ENCODE measurements around the gene CRB3.

The CRB3 gene

DNA sequence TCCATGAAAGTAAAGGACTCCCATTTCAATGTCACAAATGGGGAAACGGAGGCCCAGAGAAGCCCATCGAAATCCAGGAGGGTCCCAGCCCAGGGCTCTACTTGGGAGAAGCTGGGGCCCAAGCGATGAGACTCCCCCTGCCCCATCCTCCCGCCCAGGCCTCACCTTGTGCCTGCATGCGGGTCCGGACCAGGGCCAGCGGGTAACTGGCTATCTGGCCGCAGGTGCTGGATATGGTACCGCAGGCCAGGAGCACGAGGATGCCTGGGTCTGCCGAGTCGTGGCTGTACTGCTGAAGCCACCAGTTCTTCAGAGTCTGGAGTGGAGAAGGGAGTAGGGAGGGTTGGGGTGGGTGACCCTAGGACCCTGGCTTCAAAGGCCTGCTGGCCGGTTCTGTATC is 20.1 kb upstream of the CRB3 start:
- TF ChIP-seq, protein P1, sequence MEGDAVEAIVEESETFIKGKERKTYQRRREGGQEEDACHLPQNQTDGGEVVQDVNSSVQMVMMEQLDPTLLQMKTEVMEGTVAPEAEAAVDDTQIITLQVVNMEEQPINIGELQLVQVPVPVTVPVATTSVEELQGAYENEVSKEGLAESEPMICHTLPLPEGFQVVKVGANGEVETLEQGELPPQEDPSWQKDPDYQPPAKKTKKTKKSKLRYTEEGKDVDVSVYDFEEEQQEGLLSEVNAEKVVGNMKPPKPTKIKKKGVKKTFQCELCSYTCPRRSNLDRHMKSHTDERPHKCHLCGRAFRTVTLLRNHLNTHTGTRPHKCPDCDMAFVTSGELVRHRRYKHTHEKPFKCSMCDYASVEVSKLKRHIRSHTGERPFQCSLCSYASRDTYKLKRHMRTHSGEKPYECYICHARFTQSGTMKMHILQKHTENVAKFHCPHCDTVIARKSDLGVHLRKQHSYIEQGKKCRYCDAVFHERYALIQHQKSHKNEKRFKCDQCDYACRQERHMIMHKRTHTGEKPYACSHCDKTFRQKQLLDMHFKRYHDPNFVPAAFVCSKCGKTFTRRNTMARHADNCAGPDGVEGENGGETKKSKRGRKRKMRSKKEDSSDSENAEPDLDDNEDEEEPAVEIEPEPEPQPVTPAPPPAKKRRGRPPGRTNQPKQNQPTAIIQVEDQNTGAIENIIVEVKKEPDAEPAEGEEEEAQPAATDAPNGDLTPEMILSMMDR (IDR thresholded peaks at IDR 0.05; ENCODE audit: low read depth, low read length), result no peak
- no peak overlapping the region for H3K4me3 ChIP-seq (ENCODE audit: low read depth, low read length)

DNA sequence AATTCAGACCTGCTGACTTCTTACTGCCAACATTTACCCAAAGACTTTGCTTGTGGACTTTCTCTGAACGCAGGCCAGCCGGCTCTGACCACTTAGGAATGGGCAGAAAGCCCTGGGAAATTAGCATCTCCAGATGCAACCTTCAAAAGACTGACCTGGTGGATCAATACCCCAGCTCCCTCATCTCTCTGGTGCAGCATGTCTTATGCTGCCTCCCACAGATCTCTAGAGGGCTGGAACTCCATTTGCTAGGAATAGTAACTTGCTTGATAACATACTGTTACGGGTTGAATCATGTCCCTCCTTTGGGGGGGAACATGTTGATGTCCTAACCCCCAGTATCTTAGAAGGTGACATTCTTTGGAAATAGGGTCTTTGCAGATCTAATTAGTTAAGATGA is 17.6 kb upstream of the CRB3 start:
- no peak overlapping the region for H3K4me3 ChIP-seq (ENCODE audit: low read depth, low read length)
- TF ChIP-seq, protein P1 (IDR thresholded peaks at IDR 0.05; ENCODE audit: low read depth, low read length), result no peak

DNA sequence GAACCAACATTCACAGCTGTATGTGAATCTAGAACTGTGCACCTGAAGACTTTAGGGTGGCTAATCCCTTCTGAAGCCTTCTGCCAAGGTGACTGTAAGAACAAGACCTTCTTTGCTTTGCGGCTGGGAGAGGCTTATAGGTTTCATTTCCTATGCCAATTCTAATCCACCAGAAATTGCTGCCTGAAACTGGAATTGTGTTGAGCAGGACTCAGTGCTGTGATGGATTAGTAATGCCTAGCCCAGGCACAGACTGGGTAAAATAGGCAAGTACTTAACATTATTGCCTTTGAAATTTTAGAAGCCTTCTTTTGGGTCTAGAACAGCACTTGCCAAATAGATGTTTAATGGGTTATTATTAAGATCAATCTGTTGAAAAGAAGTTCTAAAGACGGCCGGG is 16.0 kb upstream of the CRB3 start:
- H3K4me3 ChIP-seq (ENCODE audit: low read depth, low read length), result no peak overlapping the region
- TF ChIP-seq, protein P1 (IDR thresholded peaks at IDR 0.05; ENCODE audit: low read depth, low read length), result no peak

DNA sequence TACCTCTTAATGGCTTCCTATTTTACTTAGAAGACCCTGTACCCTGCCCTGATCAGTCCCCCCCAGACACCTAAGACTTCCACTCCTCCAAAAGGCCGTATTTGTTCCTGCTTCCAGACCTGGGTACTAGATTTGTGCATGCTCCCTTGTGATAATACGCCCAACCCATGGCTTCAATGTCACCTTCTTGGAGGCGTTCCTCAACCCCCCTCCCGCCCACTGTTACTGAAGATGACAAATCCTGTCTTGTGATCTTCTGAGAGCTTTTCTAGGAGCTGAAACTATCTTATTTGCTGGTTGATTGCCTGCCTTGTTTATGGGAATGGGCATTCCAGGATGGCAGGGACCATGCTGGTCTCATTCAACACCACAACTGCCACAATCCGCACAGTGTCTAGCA is 13.9 kb upstream of the CRB3 start:
- no peak overlapping the region for H3K4me3 ChIP-seq (ENCODE audit: low read depth, low read length)
- TF ChIP-seq, protein P1 (IDR thresholded peaks at IDR 0.05; ENCODE audit: low read depth, low read length), result no peak

DNA sequence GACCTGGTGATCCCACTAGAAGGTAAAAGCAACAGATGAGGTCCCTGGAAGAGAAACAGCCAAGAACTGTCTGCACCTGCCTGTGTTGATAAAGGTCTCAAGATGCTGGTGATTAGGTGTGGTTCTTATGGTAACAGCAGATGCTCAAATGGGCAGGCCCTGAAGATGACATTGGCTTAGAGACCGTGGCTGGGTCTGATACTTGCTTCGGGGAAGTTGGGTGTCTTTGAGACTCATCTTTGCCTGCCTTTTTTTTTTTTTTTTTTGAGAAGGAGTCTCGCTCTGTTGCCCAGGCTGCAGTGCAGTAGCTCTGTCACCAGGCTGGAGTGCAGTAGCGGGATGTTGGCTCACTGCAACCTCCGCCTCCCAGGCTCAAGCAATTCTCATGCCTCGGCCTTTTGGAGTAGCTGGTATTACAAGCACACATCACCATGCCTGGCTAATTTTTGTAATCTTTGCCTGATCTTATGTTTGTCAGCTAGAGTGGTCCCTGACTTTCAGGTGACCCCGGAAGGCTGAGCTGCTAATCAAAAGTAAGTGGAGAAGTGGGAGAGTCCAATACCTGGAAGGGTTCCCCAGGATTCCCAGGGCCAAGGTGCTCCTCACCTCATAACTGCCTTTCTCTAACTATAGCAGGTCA is 12.4 kb upstream of the CRB3 start:
- TF ChIP-seq, protein P1 (IDR thresholded peaks at IDR 0.05; ENCODE audit: low read depth, low read length), result no peak
- H3K4me3 ChIP-seq (ENCODE audit: low read depth, low read length), result no peak overlapping the region

DNA sequence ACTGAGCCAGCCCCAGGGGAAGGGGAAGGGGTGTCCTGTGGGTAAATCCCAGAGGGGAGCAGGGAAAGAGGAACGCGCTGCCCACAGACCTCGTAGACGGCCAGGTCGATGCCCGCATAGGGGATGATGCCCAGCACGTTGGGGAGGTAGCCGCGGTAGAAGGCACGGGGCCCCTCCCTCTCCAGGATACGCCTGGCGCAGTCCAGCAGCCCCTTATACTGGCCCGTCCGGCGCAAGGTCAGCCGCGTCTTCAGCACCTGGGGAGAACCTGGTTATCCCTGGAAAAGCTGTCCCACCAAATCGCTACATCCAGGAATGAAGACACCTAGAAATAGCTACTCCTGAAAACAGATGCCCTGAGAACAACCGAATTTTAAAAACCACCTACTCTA is 11.9 kb upstream of the CRB3 start:
- TF ChIP-seq, protein P1 (IDR thresholded peaks at IDR 0.05; ENCODE audit: low read depth, low read length), result no peak
- no peak overlapping the region for H3K4me3 ChIP-seq (ENCODE audit: low read depth, low read length)

DNA sequence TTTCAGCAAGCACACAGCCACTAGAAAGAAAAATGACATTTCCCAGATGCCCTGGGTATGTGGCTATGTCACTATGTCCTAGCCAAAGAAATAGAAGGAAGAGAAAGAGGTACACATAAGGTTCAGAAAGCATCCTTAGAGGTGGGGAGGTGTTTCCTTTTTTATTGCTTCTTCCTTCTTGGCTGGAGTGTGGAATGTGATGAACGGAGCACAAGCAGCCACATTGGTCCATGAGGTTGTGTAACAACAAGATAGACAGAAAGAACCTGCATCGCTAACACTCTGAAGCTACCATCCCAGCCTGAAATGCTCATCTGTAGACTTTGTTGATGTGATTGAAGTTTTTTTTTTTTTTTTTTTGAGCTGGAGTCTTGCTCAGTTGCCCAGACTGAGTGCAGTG is 11.2 kb upstream of the CRB3 start:
- TF ChIP-seq, protein P1 (IDR thresholded peaks at IDR 0.05; ENCODE audit: low read depth, low read length), result no peak
- H3K4me3 ChIP-seq (ENCODE audit: low read depth, low read length), result no peak overlapping the region
